Measurements from ENCODE around the gene KRT80.

The KRT80 gene

DNA sequence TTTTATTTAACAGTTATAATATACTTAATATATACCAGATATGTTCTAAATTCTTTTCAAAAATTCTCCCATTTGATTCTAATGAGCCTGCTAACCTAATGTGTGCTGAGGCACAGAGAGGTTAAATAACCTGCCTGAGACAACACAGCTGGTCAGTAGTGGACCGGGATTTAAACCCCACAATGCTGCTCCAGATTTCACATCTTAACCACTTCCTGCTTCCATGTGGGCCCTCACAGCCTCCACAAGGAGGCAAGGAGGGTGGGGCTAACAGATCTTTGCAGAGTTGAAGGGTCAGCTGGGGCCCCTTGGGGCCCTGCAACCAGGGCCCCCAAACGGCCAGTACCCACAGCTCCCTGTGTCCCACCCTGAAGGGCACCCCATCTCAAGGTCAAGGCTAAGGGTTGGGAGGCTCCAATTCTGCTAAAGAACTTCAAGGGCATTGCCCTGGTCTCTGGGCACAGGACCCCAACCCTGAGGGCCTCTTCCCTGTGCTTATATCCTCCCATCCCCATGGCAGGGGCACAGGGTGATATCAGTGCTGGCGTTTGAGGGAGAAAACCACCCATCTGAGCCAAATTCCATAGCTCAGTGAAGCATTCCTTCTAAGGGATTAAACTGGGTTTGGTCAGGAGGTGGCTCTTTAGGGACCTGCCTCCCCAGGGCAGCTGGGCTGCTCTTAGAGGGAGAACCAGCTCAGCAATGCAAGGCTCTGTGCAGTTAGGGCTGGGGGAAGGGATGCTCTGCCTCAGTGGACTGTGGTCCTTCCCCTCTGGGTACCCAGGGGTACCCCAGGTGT is 2.2 kb downstream of the KRT80 start:
- H3K4me3 ChIP-seq (ENCODE audit: low read length), result no peak overlapping the region
- no peak for TF ChIP-seq ZNF274 (IDR thresholded peaks at IDR 0.05; ENCODE audit: low read depth, low read length)

DNA sequence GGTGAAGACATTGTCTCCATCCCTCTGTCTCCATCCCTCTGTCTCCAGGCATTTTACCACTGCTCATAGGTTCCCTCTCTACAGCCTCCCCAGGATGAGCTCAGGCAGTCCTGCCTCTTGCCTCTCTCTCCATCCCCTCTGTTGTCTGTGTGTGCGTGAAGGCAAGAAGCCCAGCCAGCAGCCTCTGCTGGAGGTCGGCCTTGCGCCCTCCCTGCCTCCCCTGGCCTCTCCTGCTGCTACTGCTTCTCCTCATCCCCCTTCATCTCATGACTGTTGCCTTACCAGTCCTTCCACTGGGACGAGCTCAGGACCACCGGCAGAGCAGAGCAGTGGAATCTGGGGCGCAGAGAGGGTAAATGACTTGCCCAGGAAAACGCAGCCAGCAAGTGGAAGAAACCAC is 3.2 kb downstream of the KRT80 start:
- TF ChIP-seq ZNF274 (IDR thresholded peaks at IDR 0.05; ENCODE audit: low read depth, low read length), result no peak
- H3K4me3 ChIP-seq (ENCODE audit: low read length), result no peak overlapping the region

DNA sequence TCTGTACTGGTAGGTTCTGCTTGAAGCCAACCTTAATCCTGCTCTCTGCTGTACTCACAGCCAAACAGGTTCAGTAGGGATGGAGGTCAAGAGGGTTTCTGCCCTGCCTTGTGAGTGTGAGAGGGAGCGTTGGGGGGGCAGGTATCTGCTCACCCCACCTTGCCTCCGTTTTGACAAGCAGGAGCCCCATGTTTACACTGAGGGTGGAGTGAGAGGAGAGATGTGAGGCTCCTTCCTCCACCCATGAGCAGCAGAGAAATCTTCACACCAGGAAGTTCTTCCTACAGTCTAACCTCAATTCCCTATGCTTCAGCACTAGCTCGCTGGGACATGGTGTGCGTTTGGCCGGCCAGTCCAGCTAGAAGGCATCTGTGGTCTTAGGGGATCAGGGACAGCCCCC is 4.2 kb downstream of the KRT80 start:
- no peak for TF ChIP-seq ZNF274 (IDR thresholded peaks at IDR 0.05; ENCODE audit: low read depth, low read length)
- H3K4me3 ChIP-seq (ENCODE audit: low read length), result no peak overlapping the region

DNA sequence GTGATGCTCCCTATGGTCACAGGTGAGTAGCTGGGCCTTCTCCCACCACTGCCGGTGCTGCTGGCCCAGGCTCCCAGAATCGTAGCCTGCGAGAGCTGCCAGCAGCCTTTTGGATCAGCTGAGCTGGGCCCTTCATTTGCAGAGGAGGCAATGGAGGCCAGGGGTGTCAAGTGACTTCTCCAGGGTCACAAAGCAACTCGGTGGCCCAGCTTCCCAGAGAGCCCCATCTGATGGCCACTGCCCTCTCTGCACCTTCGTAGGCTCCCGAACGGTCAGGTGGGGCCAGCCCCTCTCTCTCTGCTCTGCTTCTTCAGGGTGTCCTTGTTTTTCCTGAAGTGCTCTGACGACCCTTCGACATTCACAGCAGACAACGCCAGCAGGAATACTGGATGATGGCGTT is 4.6 kb downstream of the KRT80 start:
- TF ChIP-seq ZNF274 (IDR thresholded peaks at IDR 0.05; ENCODE audit: low read depth, low read length), result no peak
- H3K4me3 ChIP-seq (ENCODE audit: low read length), result no peak overlapping the region

GRCh38 chr12:52186118-52186840 is 5.5 kb downstream of the KRT80 start:
- no peak overlapping the region for H3K4me3 ChIP-seq (ENCODE audit: low read length)
- TF ChIP-seq ZNF274 (IDR thresholded peaks at IDR 0.05; ENCODE audit: low read depth, low read length), result no peak

GRCh38 chr12:52185400-52185967 is 6.3 kb downstream of the KRT80 start:
- TF ChIP-seq ZNF274 (IDR thresholded peaks at IDR 0.05; ENCODE audit: low read depth, low read length), result no peak
- no peak overlapping the region for H3K4me3 ChIP-seq (ENCODE audit: low read length)

- no peak for TF ChIP-seq ZNF274 (IDR thresholded peaks at IDR 0.05; ENCODE audit: low read depth, low read length)
- H3K4me3 ChIP-seq (ENCODE audit: low read length), result no peak overlapping the region
Measured at GRCh38 chr12:52184813-52185212, 7.0 kb downstream of the KRT80 start.

- no peak overlapping the region for H3K4me3 ChIP-seq (ENCODE audit: low read length)
- no peak for TF ChIP-seq ZNF274 (IDR thresholded peaks at IDR 0.05; ENCODE audit: low read depth, low read length)
Measured at GRCh38 chr12:52183971-52184370, 7.8 kb downstream of the KRT80 start.

- H3K4me3 ChIP-seq (ENCODE audit: low read length), result no peak overlapping the region
Measured at GRCh38 chr12:52183544-52183910, 8.3 kb downstream of the KRT80 start.

GRCh38 chr12:52182898-52183543 is 8.8 kb downstream of the KRT80 start:
- no peak for TF ChIP-seq ZNF274 (IDR thresholded peaks at IDR 0.05; ENCODE audit: low read depth, low read length)
- H3K4me3 ChIP-seq (ENCODE audit: low read length), result no peak overlapping the region

More at GRCh38 chr12:52183544-52183910, 8.3 kb downstream of the KRT80 start:
- no peak for TF ChIP-seq ZNF274 (IDR thresholded peaks at IDR 0.05; ENCODE audit: low read depth, low read length)

DNA sequence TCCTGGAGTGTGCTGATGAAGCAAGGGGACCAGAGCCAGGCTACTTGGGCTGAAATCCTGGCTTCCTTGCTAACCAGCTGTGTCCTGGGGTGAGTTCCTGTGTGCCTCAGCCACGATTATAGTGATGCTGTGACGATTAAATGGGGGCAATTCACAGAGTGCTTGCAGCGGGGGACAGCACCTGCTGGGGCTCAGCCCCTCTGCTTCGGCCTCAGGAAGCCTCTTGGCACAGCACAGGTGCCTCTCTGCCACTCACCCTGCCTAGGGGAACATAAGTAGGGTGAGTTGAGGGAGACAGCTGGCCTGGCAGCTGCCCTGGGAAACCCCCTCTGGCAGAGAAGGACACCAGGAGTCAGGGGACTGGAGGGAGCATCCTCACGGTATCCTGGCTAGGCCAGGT is 9.4 kb downstream of the KRT80 start:
- TF ChIP-seq ZNF274 (IDR thresholded peaks at IDR 0.05; ENCODE audit: low read depth, low read length), result no peak
- no peak overlapping the region for H3K4me3 ChIP-seq (ENCODE audit: low read length)

GRCh38 chr12:52181746-52182145 is 10.1 kb downstream of the KRT80 start:
- no peak for TF ChIP-seq ZNF274 (IDR thresholded peaks at IDR 0.05; ENCODE audit: low read depth, low read length)
- H3K4me3 ChIP-seq (ENCODE audit: low read length), result no peak overlapping the region

- no peak overlapping the region for H3K4me3 ChIP-seq (ENCODE audit: low read length)
- TF ChIP-seq ZNF274 (IDR thresholded peaks at IDR 0.05; ENCODE audit: low read depth, low read length), result no peak
Measured at GRCh38 chr12:52180971-52181628, 10.7 kb downstream of the KRT80 start.

DNA sequence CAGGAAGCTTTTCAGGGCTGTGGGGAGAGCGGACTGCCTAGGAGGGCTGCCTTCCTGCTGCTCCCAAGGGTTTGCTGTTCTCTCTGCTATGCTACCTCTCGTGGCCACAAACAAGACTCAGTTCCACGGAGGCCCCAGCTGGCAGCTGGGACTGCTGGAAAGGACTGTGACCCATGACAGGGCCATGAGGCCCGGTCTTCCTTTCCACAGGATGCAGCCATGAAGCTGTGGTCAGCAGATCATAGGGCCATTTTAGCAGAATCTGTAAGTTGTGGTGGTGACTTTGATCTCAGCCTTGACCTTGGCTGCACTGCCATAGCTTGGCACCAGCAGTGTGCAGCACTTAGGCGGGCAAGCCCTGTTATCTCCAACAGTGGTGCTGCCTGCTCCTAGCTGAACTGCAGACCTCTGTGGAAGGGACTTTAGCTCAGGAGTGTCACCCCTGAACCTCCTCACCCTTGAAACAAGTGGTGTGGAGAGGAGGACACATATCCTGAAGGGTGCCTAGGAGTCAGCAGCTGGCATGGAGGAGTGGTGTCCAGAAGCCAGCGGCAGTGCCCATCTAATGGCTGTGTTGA is 12.3 kb downstream of the KRT80 start:
- TF ChIP-seq ZNF274 (IDR thresholded peaks at IDR 0.05; ENCODE audit: low read depth, low read length), result no peak

More for the DNA sequence above, 12.3 kb downstream of the KRT80 start:
- H3K4me3 ChIP-seq (ENCODE audit: low read length), result no peak overlapping the region
